ENCODE measurements around the gene HMGN4. TPM values are rescaled to one million over a fixed set of nuclear protein-coding genes. Genes with fewer than 3 reads are reported as not detected.

HMGN4 gene
- total and polyA plus RNA-seq, 2 of the 8 experiments (the other 6 are each of a cell fraction or from before 2014, with no cell fraction given): 23.4 to 66.4 TPM

GRCh38 chr6:26576929-26577719 lies 39.0 kb downstream of the HMGN4 start (continued):
- TF ChIP-seq EP300 (IDR thresholded peaks at IDR 0.05; ENCODE audit: borderline replicate concordance in 1 of 2, low read depth in 2 of 2, low read length in 2 of 2) (no peak), SIRT6 (IDR thresholded peaks at IDR 0.05; ENCODE audit: low read length) (no peak), TCF12 (IDR thresholded peaks at IDR 0.05; ENCODE audit: low read depth, low read length) (no peak), TEAD4 (IDR thresholded peaks at IDR 0.05; ENCODE audit: low read depth, low read length) (peak; percentile 72; the same call in 1 of the 2 replicates), ATF2 (IDR thresholded peaks at IDR 0.05; ENCODE audit: low read length) (peak; percentile 75), TBP (IDR thresholded peaks at IDR 0.05; ENCODE audit: low read depth, low read length) (peak; percentile 100), TAF7 (optimal IDR thresholded peaks at IDR 0.05; ENCODE audit: borderline replicate concordance, low read depth, low read length) (no peak), KDM4A (IDR thresholded peaks at IDR 0.05; ENCODE audit: low read depth, low read length, severe bottlenecking) (peak; percentile 72), JUN (IDR thresholded peaks at IDR 0.05; ENCODE audit: low read depth, low read length) (no peak), FOSL1 (IDR thresholded peaks at IDR 0.05; ENCODE audit: insufficient read depth, low read depth, low read length) (no peak), GTF2F1 (IDR thresholded peaks at IDR 0.05; ENCODE audit: borderline replicate concordance, low read depth, low read length) (no peak), MAX (IDR thresholded peaks at IDR 0.05) (no peak), CREB1 (IDR thresholded peaks at IDR 0.05) (no peak), CBX5 (IDR thresholded peaks at IDR 0.05; ENCODE audit: low read depth, low read length) (no peak), TAF1 (IDR thresholded peaks at IDR 0.05; ENCODE audit: low read depth, low read length) (no peak), HDAC6 (IDR thresholded peaks at IDR 0.05; ENCODE audit: low read depth, low read length) (no peak), KDM1A (IDR thresholded peaks at IDR 0.05; ENCODE audit: borderline replicate concordance, low read length) (no peak), MAFK (IDR thresholded peaks at IDR 0.05; ENCODE audit: low read depth, low read length) (no peak), SRF (IDR thresholded peaks at IDR 0.05; ENCODE audit: low read depth, low read length) (no peak), EGR1 (IDR thresholded peaks at IDR 0.05; ENCODE audit: borderline replicate concordance, low read depth, low read length) (no peak; the same call in 1 of the 2 replicates)
